IMR-90 (cell line): Measurements from ENCODE around the gene ACTR2. TPM values are rescaled to one million over a fixed set of nuclear protein-coding genes. Genes with fewer than 3 reads are reported as not detected.

ENCODE experiments used
- ATAC-seq: fragments of 200-7000 bp; cut with Tn5 transposase; 2 replicates; pipeline ENCODE4 v1.9.1; 2020; ENCODE audit warnings: low read depth, mild to moderate bottlenecking, moderate library complexity
- BruUV-seq: library from RNA; stranded (reverse); fragments of 400-500 nt; replicated peaks from 2 replicates; lab custom pipeline; 2021; lab: Mats Ljungman, UMichigan
- CTCF ChIA-PET: fragments of 300-600 bp; formaldehyde crosslinking; extraction: SDS; loops from one replicate; lab custom pipeline; 2021; ENCODE audit warnings: antibody characterized with exemption; lab: Yijun Ruan, JAX
- POLR2A ChIA-PET: fragments of 300-600 bp; sonication (Branson Sonifier 250); formaldehyde crosslinking; loops from one replicate; lab custom pipeline; 2022; ENCODE audit warnings: antibody characterized with exemption; ENCODE audit not compliant: unreplicated experiment; lab: Charles Lee
- DNase-seq: peaks from one replicate; pipeline ENCODE4 v3.0.0; 2013
- H2AFZ ChIP-seq: replicated peaks from 2 replicates; pipeline ENCODE3; 2013; ENCODE audit warnings: low read length, mild to moderate bottlenecking; ENCODE audit not compliant: poor library complexity
- H2AK5ac ChIP-seq: 2 replicates; pipeline ENCODE4 v1.6.1; 2013; ENCODE audit warnings: low read depth, low read length, inconsistent platforms
- H2AK9ac ChIP-seq: replicated peaks from 2 replicates; pipeline ENCODE3; 2013; ENCODE audit warnings: mild to moderate bottlenecking, low read depth, low read length, moderate library complexity; ENCODE audit not compliant: poor library complexity
- H2BK120ac ChIP-seq: 2 replicates; pipeline ENCODE4 v1.6.1; 2013; ENCODE audit warnings: low read depth, low read length, inconsistent platforms
- H2BK15ac ChIP-seq: 3 replicates; pipeline ENCODE4 v1.6.1; 2013; ENCODE audit warnings: low read depth, low read length, inconsistent platforms
- H2BK20ac ChIP-seq: 2 replicates; pipeline ENCODE4 v1.6.1; 2013; ENCODE audit warnings: low read depth, mild to moderate bottlenecking, inconsistent platforms, low read length, moderate library complexity
- H2BK5ac ChIP-seq: 2 replicates; pipeline ENCODE4 v1.6.1; 2013; ENCODE audit warnings: mild to moderate bottlenecking, low read depth, low read length, inconsistent platforms; ENCODE audit not compliant: poor library complexity, severe bottlenecking
- H3K14ac ChIP-seq: replicated peaks from 2 replicates; pipeline ENCODE4 v1.6.1; 2013; ENCODE audit warnings: low read depth, low read length, inconsistent platforms
- H3K18ac ChIP-seq: 2 replicates; pipeline ENCODE4 v1.6.1; 2013; ENCODE audit warnings: low read depth, low read length, control low read depth
- H3K23ac ChIP-seq: 2 replicates; pipeline ENCODE4 v1.6.1; 2013; ENCODE audit warnings: low read depth, low read length, inconsistent platforms
- H3K27ac ChIP-seq: 2 replicates; pipeline ENCODE4 v1.5.1; 2013; ENCODE audit warnings: mild to moderate bottlenecking, control low read depth, low read length; ENCODE audit not compliant: insufficient read depth
- H3K27me3 ChIP-seq: 2 replicates; pipeline ENCODE4 v1.6.1; 2013; ENCODE audit warnings: low read length; ENCODE audit not compliant: control insufficient read depth, insufficient read depth
- H3K36me3 ChIP-seq: 2 replicates; pipeline ENCODE4 v1.6.1; 2013; ENCODE audit warnings: low read length, mixed read lengths; ENCODE audit not compliant: control insufficient read depth, insufficient read depth
- H3K4ac ChIP-seq: 2 replicates; pipeline ENCODE4 v1.6.1; 2013; ENCODE audit warnings: low read depth, low read length, inconsistent platforms
- H3K4me1 ChIP-seq: 2 replicates; pipeline ENCODE4 v1.6.1; 2013; ENCODE audit warnings: low read length, mixed read lengths; ENCODE audit not compliant: control insufficient read depth, insufficient read depth
- H3K4me2 ChIP-seq: 2 replicates; pipeline ENCODE4 v1.6.1; 2013; ENCODE audit warnings: low read depth, mild to moderate bottlenecking, control low read depth, low read length, moderate library complexity
- H3K4me3 ChIP-seq: 2 replicates; pipeline ENCODE4 v1.5.1; 2013; ENCODE audit warnings: low read depth, mild to moderate bottlenecking, control low read depth, low read length, moderate library complexity; ENCODE audit not compliant: insufficient read depth
- H3K56ac ChIP-seq: 2 replicates; pipeline ENCODE4 v1.6.1; 2013; ENCODE audit warnings: low read length, inconsistent platforms; ENCODE audit not compliant: insufficient read depth; ENCODE audit errors: extremely low read depth
- H3K79me1 ChIP-seq, 2 experiments: 2 replicates each; pipeline ENCODE4 v1.6.1; 2013; ENCODE audit warnings: low read length in 2 of 2, inconsistent platforms in 1 of 2, low read depth in 1 of 2
- H3K9ac ChIP-seq: 2 replicates; pipeline ENCODE4 v1.6.1; 2013; ENCODE audit warnings: low read depth, low read length, control low read depth
- H3K9me1 ChIP-seq: 2 replicates; pipeline ENCODE4 v1.6.1; 2013; ENCODE audit warnings: low read length, inconsistent platforms; ENCODE audit not compliant: insufficient read depth
- H3K9me3 ChIP-seq: 2 replicates; pipeline ENCODE4 v1.6.1; 2013; ENCODE audit warnings: low read length; ENCODE audit not compliant: control insufficient read depth, insufficient read depth
- H4K20me1 ChIP-seq: 2 replicates; pipeline ENCODE4 v1.6.1; 2013; ENCODE audit warnings: low read length, inconsistent platforms; ENCODE audit not compliant: insufficient read depth
- H4K5ac ChIP-seq: 2 replicates; pipeline ENCODE4 v1.6.1; 2013; ENCODE audit warnings: mild to moderate bottlenecking, low read depth, low read length, control low read depth
- H4K8ac ChIP-seq, 2 experiments: 2 replicates each; pipeline ENCODE4 v1.6.1; 2013; ENCODE audit warnings: low read depth in 2 of 2, low read length in 2 of 2, control low read depth in 1 of 2, inconsistent platforms in 1 of 2
- H4K91ac ChIP-seq: 2 replicates; pipeline ENCODE4 v1.6.1; 2013; ENCODE audit warnings: low read depth, low read length, inconsistent platforms; ENCODE audit not compliant: insufficient read depth
- RCOR1 ChIP-seq: IDR thresholded peaks from 2 replicates; pipeline ENCODE4 v1.6.1; 2012; ENCODE audit warnings: mild to moderate bottlenecking, low read length, improper control_type of control experiment; ENCODE audit not compliant: insufficient replicate concordance
- WGBS, 2 experiments: methylation state at CpG; one replicate each; pipeline versions ENCODE4 v1.1.5 to v1.1.7; 2013; ENCODE audit warnings: missing lambda C conversion rate in 2 of 2; ENCODE audit not compliant: insufficient read length in 1 of 2; ENCODE audit errors: extremely low coverage in 2 of 2; 5-methylcytosine and 5-hydroxymethylcytosine counted together
- dilution Hi-C: fragments of 300-500 bp; cut with HindIII; formaldehyde crosslinking; loops from one replicate; pipeline ENCODE4 v1.14.3; 2018; ENCODE audit warnings: low sequenced_read_pairs; ENCODE audit not compliant: unreplicated experiment
- in situ Hi-C: fragments of 300-500 bp; cut with MboI; formaldehyde crosslinking; loops from 3 replicates; pipeline ENCODE4 v1.14.3; 2019; ENCODE audit warnings: low sequenced_read_pairs, inconsistent platforms, mixed read lengths
- intact Hi-C: fragments of 100-400 bp; cut with micrococcal nuclease; formaldehyde crosslinking; loops from 2 replicates; pipeline ENCODE4 v1.10.0; 2022
- polyA plus RNA-seq, 3 experiments: library from polyadenylated mRNA; depleted of rRNA; stranded (reverse); fragments of >200 nt; gene quantifications; 2 replicates each; pipeline ENCODE4 v1.2.3, GENCODE V29; 2012; ENCODE audit warnings: low replicate concordance in 1 of 3
- total RNA-seq: library from RNA; depleted of rRNA; stranded (reverse); fragments of >200 nt; gene quantifications from 2 replicates; pipeline ENCODE4 v1.2.3, GENCODE V29; 2012
- TF ChIP-seq, protein P1 (sequence below): fragments of 150-350 bp; IDR thresholded peaks from 2 replicates; pipeline ENCODE4 v1.6.1; 2016; ENCODE audit warnings: low read depth, mild to moderate bottlenecking, low read length, moderate library complexity, borderline replicate concordance

Gene ACTR2
- total and polyA plus RNA-seq, 2 of the 4 experiments (the other 2 are of a cell fraction) = 141 to 205 TPM

DNA sequence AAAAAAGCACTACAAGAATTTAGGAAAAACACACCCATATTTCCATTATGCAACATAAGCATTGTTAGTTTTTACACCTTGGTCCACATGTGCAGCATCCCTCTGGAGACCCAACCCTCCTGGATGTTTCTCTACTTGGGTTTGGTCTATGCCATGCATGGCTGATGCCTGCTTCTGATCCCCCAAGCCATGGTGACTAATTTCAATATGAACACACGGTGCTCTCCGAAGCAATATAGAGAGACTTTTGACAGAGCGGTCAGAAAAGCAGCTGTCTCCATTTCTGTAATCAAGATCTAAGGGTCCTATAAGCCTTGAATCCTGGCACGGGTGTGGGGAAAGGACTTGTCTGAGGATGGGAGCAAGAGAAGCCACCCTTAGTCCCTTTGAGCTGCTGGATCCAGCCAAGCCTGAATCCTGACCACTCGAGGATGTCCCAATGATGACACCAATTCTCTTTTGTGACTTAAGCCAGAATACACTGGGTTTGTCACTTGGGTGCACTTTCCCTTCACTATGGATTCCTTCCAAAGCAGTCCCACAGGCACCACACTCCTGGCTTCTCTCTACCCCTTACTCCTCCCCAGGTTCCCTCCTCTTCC, 91.5 kb downstream of the ACTR2 start:
- Histone ChIP-seq H2BK5ac (peak overlapping the region; percentile 87), H4K8ac (peak overlapping the region; percentile 43 to 83; a peak in 3 of 4 replicates), H3K4me2 (no peak overlapping the region; the same call in 1 of the 2 replicates), H4K20me1 (peaks cover 8% of the 10 kb centered on the region; the same call in 1 of the 2 replicates), H3K27me3 (no peaks in the 10 kb centered on the region), H3K27ac (peak overlapping the region; percentile 88), H2BK15ac (peak overlapping the region; percentile 77), H2BK20ac (peak overlapping the region; percentile 93), H3K9me1 (peaks cover 26% of the 10 kb centered on the region), H2BK120ac (peak overlapping the region; percentile 91), H3K56ac (0 out of 2 replicates have a peak overlapping the region, but pooled peaks have one; percentile 2), H4K5ac (peak overlapping the region; percentile 95), H2AFZ (no peak overlapping the region), H3K18ac (peak overlapping the region; percentile 93), H3K9ac (no peak overlapping the region), H3K9me3 (no peaks in the 10 kb centered on the region), H3K36me3 (peaks cover 9% of the 10 kb centered on the region), H2AK5ac (peak overlapping the region; percentile 96), H3K23ac (peak overlapping the region; percentile 55), H2AK9ac (peak overlapping the region; percentile 25), H3K14ac (peak overlapping the region; percentile 84), H3K4ac (peak overlapping the region; percentile 97), H4K91ac (peak overlapping the region; percentile 90), H3K79me1 (peaks cover 27 to 57% of the 10 kb centered on the region in 2 experiments), H3K4me3 (no peak overlapping the region), H3K4me1 (peaks cover 26% of the 10 kb centered on the region)
- no peak for TF ChIP-seq RCOR1
- TF ChIP-seq, protein P1, sequence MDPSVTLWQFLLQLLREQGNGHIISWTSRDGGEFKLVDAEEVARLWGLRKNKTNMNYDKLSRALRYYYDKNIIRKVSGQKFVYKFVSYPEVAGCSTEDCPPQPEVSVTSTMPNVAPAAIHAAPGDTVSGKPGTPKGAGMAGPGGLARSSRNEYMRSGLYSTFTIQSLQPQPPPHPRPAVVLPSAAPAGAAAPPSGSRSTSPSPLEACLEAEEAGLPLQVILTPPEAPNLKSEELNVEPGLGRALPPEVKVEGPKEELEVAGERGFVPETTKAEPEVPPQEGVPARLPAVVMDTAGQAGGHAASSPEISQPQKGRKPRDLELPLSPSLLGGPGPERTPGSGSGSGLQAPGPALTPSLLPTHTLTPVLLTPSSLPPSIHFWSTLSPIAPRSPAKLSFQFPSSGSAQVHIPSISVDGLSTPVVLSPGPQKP = no peak
- intact Hi-C loops = no loop called here
- DNase-seq (no peak), ATAC-seq (no peak)
- 100% methylated on average over 1 of the region's 5 CpGs; no CpG with 5 or more reads in 1 of the 2 experiments for WGBS, 2 experiments
- dilution Hi-C loops = no loop called here
- POLR2A ChIA-PET = no interaction called here
- CTCF ChIA-PET = interaction anchor here (1.7 kb wide), 1 partner anchor 47 kb away, joined by 4 read pairs; no protein-coding TSS in a partner anchor
- in situ Hi-C loops = no loop called here
- BruUV-seq = no TSS peak
